OCI-LY7 (cell line): ENCODE results near the gene LDB3.

Source experiments
- CTCF ChIP-seq: fragments of 200-600 bp; sonication (generic); conservative IDR thresholded peaks from 2 replicates; pipeline ENCODE4 v1.5.1; 2014; ENCODE audit warnings: mild to moderate bottlenecking, antibody characterized with exemption, low read length, moderate library complexity, mixed read lengths
- EZH2phosphoT487 ChIP-seq: fragments of 200-600 bp; sonication (generic); IDR thresholded peaks from 2 replicates; pipeline ENCODE4 v1.6.1; 2018; ENCODE audit warnings: low read depth, borderline replicate concordance, mild to moderate bottlenecking, mixed run types, antibody characterized with exemption, low read length, moderate library complexity, mixed read lengths

- TF ChIP-seq CTCF (peak; percentile 45; the same call in 1 of the 2 replicates), EZH2phosphoT487 (no peak)
Measured at GRCh38 chr10:86644152-86644793, 24.0 kb upstream of the LDB3 start.
